Measurements from ENCODE around the gene CPT1C.

- no peak for TF ChIP-seq ZNF274 (IDR thresholded peaks at IDR 0.05; ENCODE audit: low read depth, low read length)
- TF ChIP-seq YY1 (IDR thresholded peaks at IDR 0.05; ENCODE audit: insufficient read depth, insufficient read length): no peak
Observed at GRCh38 chr19:49689133-49690078, 1.5 kb upstream of the CPT1C start, which contains the start of gene ADM5.
